DND-41 (cell line): Measurements from ENCODE around the gene MLYCD.

ENCODE experiments used
- EZH2 ChIP-seq: IDR thresholded peaks from 3 replicates; pipeline ENCODE4 v1.6.1; 2012; ENCODE audit warnings: borderline replicate concordance, low read depth, mild to moderate bottlenecking, moderate library complexity, low read length, inconsistent platforms; ENCODE audit not compliant: severe bottlenecking
- TF ChIP-seq, protein P1 (sequence below): IDR thresholded peaks from 2 replicates; pipeline ENCODE4 v1.5.1; 2012; ENCODE audit warnings: borderline replicate concordance, low read length, moderate library complexity, mild to moderate bottlenecking; ENCODE audit not compliant: poor library complexity, severe bottlenecking; ENCODE audit errors: extremely low read depth

DNA sequence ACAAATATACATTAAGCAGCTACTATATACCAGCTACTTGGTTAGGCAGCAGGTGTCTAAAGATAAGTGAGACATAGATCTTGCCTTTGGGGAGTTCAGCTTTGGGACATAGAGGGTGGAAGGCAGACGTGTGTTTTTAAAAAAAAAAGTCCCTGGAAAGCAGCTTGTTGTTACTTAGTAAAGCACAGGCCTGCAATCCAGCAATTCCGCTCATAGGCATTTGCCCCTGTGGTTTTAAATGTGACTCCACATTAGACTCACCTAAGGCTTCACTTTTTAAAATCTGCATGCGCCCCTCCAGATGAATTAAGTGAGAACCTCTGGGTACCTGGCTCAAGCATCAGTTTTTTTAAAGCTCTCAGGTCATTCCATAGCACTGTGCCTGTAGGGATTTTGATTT, 7.2 kb upstream of the MLYCD start:
- TF ChIP-seq, protein P1, sequence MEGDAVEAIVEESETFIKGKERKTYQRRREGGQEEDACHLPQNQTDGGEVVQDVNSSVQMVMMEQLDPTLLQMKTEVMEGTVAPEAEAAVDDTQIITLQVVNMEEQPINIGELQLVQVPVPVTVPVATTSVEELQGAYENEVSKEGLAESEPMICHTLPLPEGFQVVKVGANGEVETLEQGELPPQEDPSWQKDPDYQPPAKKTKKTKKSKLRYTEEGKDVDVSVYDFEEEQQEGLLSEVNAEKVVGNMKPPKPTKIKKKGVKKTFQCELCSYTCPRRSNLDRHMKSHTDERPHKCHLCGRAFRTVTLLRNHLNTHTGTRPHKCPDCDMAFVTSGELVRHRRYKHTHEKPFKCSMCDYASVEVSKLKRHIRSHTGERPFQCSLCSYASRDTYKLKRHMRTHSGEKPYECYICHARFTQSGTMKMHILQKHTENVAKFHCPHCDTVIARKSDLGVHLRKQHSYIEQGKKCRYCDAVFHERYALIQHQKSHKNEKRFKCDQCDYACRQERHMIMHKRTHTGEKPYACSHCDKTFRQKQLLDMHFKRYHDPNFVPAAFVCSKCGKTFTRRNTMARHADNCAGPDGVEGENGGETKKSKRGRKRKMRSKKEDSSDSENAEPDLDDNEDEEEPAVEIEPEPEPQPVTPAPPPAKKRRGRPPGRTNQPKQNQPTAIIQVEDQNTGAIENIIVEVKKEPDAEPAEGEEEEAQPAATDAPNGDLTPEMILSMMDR: no peak
- TF ChIP-seq EZH2: no peak
